ENCODE results near the gene RPL36. TPM values are rescaled to one million over a fixed set of nuclear protein-coding genes. Genes with fewer than 3 reads are reported as not detected.

RPL36 gene
- total RNA-seq, 1 experiment from 2014 or later: 1,504 TPM

GRCh38 chr19:5643060-5643459, 47.0 kb upstream of the RPL36 start:
- Histone ChIP-seq H3K4me2 (ENCODE audit: low read length) (no peak overlapping the region), H3K36me3 (ENCODE audit: control insufficient read depth in 1 of 2, insufficient read depth in 2 of 2, low read length in 2 of 2) (peaks cover 46 to 62% of the 10 kb centered on the region in 2 experiments; a peak in 3 of 4 replicates), H3K27ac (ENCODE audit: low read depth, low read length) (no peak overlapping the region), H3K79me2 (ENCODE audit: insufficient read depth, low read length) (peaks cover 100% of the 10 kb centered on the region), H3K9me2 (ENCODE audit: insufficient read depth) (no peaks in the 10 kb centered on the region), H4K20me1 (ENCODE audit: insufficient read depth) (peaks cover 25% of the 10 kb centered on the region; the same call in 1 of the 2 replicates), H3K9me3 (ENCODE audit: control insufficient read depth in 1 of 2, insufficient read depth in 1 of 2, low read depth in 1 of 2, low read length in 2 of 2) (no peaks in the 10 kb centered on the region), H3K4me1 (ENCODE audit: control insufficient read depth in 1 of 2, insufficient read depth in 2 of 2, low read length in 2 of 2) (no peaks in the 10 kb centered on the region), H3K27me3 (ENCODE audit: insufficient read depth, low read length) (no peaks in the 10 kb centered on the region), H3K4me3 (replicated peaks in 1 of 2; ENCODE audit: low read depth in 1 of 2, low read length in 2 of 2) (no peak overlapping the region), H2AFZ (ENCODE audit: low read depth, low read length, poor library complexity, severe bottlenecking) (no peak overlapping the region), H3K9ac (ENCODE audit: low read length) (no peak overlapping the region)
- POLR2A ChIA-PET: no interaction called here
- RAD21 ChIA-PET (ENCODE audit: low non-redundant PET in 1 of 2, low total read pairs in 2 of 2, uncharacterized antibody in 2 of 2, unreplicated experiment in 2 of 2): no interaction called here
- ATAC-seq (no peak), DNase-seq (ENCODE audit: low read depth, low spot score) (no peak)
- CTCF ChIA-PET: no interaction called here
- intact Hi-C loops (cut with micrococcal nuclease): no loop called here
- no TSS peak for BruUV-seq (replicated peaks)
- no peak for TF ChIP-seq EZH2phosphoT487 (IDR thresholded peaks at IDR 0.05; ENCODE audit: borderline replicate concordance)

- TF ChIP-seq POLR2A (IDR thresholded peaks at IDR 0.05; ENCODE audit: borderline replicate concordance, extremely low read depth, insufficient read depth, insufficient read length) (no peak), ATF3 (IDR thresholded peaks at IDR 0.05) (no peak)
- RAD21 ChIA-PET (ENCODE audit: low non-redundant PET in 1 of 2, low total read pairs in 2 of 2, uncharacterized antibody in 2 of 2, unreplicated experiment in 2 of 2): no interaction called here
- CTCF ChIA-PET: no interaction called here
- no TSS peak for BruUV-seq (replicated peaks)
- intact Hi-C loops (cut with micrococcal nuclease): no loop called here
- peaks cover 50 to 68% of the 10 kb centered on the region in 2 experiments; a peak in 3 of 4 replicates for H3K36me3 ChIP-seq (ENCODE audit: control insufficient read depth in 1 of 2, insufficient read depth in 2 of 2, low read length in 2 of 2)
- no peak for DNase-seq (ENCODE audit: low read depth, low spot score)
- no peak overlapping the region for H3K4me2 ChIP-seq (ENCODE audit: low read length)
- peaks cover 96% of the 10 kb centered on the region for H3K79me2 ChIP-seq (ENCODE audit: insufficient read depth, low read length)
- H3K9me2 ChIP-seq (ENCODE audit: insufficient read depth): no peaks in the 10 kb centered on the region
- POLR2A ChIA-PET: no interaction called here
- H4K20me1 ChIP-seq (ENCODE audit: insufficient read depth): peaks cover 21% of the 10 kb centered on the region; the same call in 1 of the 2 replicates
- no peak for ATAC-seq
- H3K4me1 ChIP-seq (ENCODE audit: control insufficient read depth in 1 of 2, insufficient read depth in 2 of 2, low read length in 2 of 2): no peaks in the 10 kb centered on the region
- no peaks in the 10 kb centered on the region for H3K9me3 ChIP-seq (ENCODE audit: control insufficient read depth in 1 of 2, insufficient read depth in 1 of 2, low read depth in 1 of 2, low read length in 2 of 2)
- H3K9ac ChIP-seq (ENCODE audit: low read length): no peak overlapping the region
- H3K27me3 ChIP-seq (ENCODE audit: insufficient read depth, low read length): no peaks in the 10 kb centered on the region
- H2AFZ ChIP-seq (ENCODE audit: low read depth, low read length, poor library complexity, severe bottlenecking): no peak overlapping the region
- H3K27ac ChIP-seq (ENCODE audit: low read depth, low read length): no peak overlapping the region
- no peak overlapping the region for H3K4me3 ChIP-seq (replicated peaks in 1 of 2; ENCODE audit: low read depth in 1 of 2, low read length in 2 of 2)
Measured at GRCh38 chr19:5644037-5644436, 46.1 kb upstream of the RPL36 start.

- intact Hi-C loops (cut with micrococcal nuclease): no loop called here
- TF ChIP-seq POLR2A (IDR thresholded peaks at IDR 0.05; ENCODE audit: borderline replicate concordance, extremely low read depth, insufficient read depth, insufficient read length): no peak
- no peak for TF ChIP-seq REST (IDR thresholded peaks at IDR 0.05; ENCODE audit: low read depth)
- no peak for TF ChIP-seq EGR1 (IDR thresholded peaks at IDR 0.05; ENCODE audit: low read depth)
- TF ChIP-seq ZBTB33 (IDR thresholded peaks at IDR 0.05; ENCODE audit: extremely low read depth, insufficient replicate concordance, low read length): no peak
- TF ChIP-seq EZH2phosphoT487 (IDR thresholded peaks at IDR 0.05; ENCODE audit: borderline replicate concordance): no peak
- no peak for TF ChIP-seq CBX3 (IDR thresholded peaks at IDR 0.05; ENCODE audit: low read depth)
Measured at GRCh38 chr19:5645409-5645808, 44.7 kb upstream of the RPL36 start.

More at GRCh38 chr19:5645409-5645808, 44.7 kb upstream of the RPL36 start:
- H4K20me1 ChIP-seq (ENCODE audit: insufficient read depth): peaks cover 19% of the 10 kb centered on the region; the same call in 1 of the 2 replicates
- H3K27me3 ChIP-seq (ENCODE audit: insufficient read depth, low read length): no peaks in the 10 kb centered on the region
- H3K4me3 ChIP-seq (replicated peaks in 1 of 2; ENCODE audit: low read depth in 1 of 2, low read length in 2 of 2): no peak overlapping the region
- no peak overlapping the region for H3K27ac ChIP-seq (ENCODE audit: low read depth, low read length)
- H2AFZ ChIP-seq (ENCODE audit: low read depth, low read length, poor library complexity, severe bottlenecking): no peak overlapping the region
- no TSS peak for BruUV-seq (replicated peaks)
- H3K4me2 ChIP-seq (ENCODE audit: low read length): no peak overlapping the region
- peaks cover 91% of the 10 kb centered on the region for H3K79me2 ChIP-seq (ENCODE audit: insufficient read depth, low read length)
- DNase-seq (ENCODE audit: low read depth, low spot score) (no peak), ATAC-seq (no peak)
- H3K4me1 ChIP-seq (ENCODE audit: control insufficient read depth in 1 of 2, insufficient read depth in 2 of 2, low read length in 2 of 2): no peaks in the 10 kb centered on the region
- ChIA-PET POLR2A (no interaction called here), RAD21 (ENCODE audit: low non-redundant PET in 1 of 2, low total read pairs in 2 of 2, uncharacterized antibody in 2 of 2, unreplicated experiment in 2 of 2) (no interaction called here), CTCF (no interaction called here)
- no peak overlapping the region for H3K9ac ChIP-seq (ENCODE audit: low read length)
- peaks cover 58 to 77% of the 10 kb centered on the region in 2 experiments for H3K36me3 ChIP-seq (ENCODE audit: control insufficient read depth in 1 of 2, insufficient read depth in 2 of 2, low read length in 2 of 2)
- H3K9me3 ChIP-seq (ENCODE audit: control insufficient read depth in 1 of 2, insufficient read depth in 1 of 2, low read depth in 1 of 2, low read length in 2 of 2): no peaks in the 10 kb centered on the region
- H3K9me2 ChIP-seq (ENCODE audit: insufficient read depth): no peaks in the 10 kb centered on the region

All from HCT116 (cell line).